ENCODE measurements around the gene HMX1. TPM values are rescaled to one million over a fixed set of nuclear protein-coding genes. Genes with fewer than 3 reads are reported as not detected.

Gene HMX1
- total RNA-seq, 8 experiments from 2014 or later, result 0.13 to 4.4 (median 0.43) TPM; not detected in 3

GRCh38 chr4:8869002-8869897, 2.4 kb downstream of the HMX1 start:
- no peak for ATAC-seq (replicated peaks in 6 of 8)
- WGBS, 10 experiments, result 0 to 70% (median 30%) methylated on average over 1 to 12 of the region's 16 CpGs; no CpG with 5 or more reads in 3 of the 10 experiments
- no peak overlapping the region for H3K27ac ChIP-seq

DNA sequence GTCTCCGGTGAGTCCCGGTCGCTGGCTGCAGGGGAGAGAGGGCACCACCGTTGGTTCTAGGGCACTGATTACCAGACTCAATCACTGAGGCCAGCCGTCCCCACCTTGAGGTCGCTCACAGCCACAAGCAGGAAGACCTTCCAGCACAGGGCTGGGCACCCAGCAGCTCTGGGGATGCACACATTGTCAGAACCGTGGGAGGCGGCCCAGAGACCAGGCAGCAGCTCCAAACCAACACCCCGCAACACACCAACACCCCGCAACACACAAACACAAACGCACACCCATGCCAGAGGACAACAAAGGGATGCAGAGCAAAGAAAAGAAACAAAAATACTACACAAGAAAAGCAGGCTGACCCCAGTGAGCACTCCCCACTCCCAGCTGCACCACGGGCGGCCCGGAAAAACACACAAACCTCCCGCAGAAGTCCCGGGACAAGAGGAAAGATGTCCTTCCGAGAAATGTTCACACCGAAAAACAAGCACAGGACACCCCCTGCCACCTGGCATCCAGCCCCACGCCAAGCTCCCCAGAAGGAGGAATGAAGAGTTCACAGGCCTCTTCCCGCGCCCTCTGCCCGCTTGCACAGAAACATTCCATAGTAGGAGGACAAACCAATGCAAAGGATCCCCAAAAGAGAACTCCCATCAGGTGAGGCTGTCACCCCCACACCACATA, 3.2 kb downstream of the HMX1 start:
- H3K27ac ChIP-seq, result no peak overlapping the region
- in situ Hi-C loops (cut with MboI; ENCODE audit: low pct_unique_long_range_greater_than_20kb in 2 of 9, low sequenced_read_pairs in 9 of 9, unreplicated experiment in 9 of 9), result no loop called here
- ATAC-seq (replicated peaks in 6 of 8), result no peak
- WGBS, 10 experiments, result 6 to 100% (median 32%) methylated on average over 1 to 13 of the region's 22 CpGs; no CpG with 5 or more reads in 3 of the 10 experiments
- no peaks in the 10 kb centered on the region for H3K4me1 ChIP-seq (replicated peaks in 1 of 2)
- H3K4me3 ChIP-seq, result no peak overlapping the region

More at GRCh38 chr4:8869002-8869897, 2.4 kb downstream of the HMX1 start:
- no peak overlapping the region for H3K4me3 ChIP-seq
- in situ Hi-C loops (cut with MboI; ENCODE audit: low pct_unique_long_range_greater_than_20kb in 2 of 9, low sequenced_read_pairs in 9 of 9, unreplicated experiment in 9 of 9), result no loop called here
- H3K4me1 ChIP-seq (replicated peaks in 1 of 2), result no peaks in the 10 kb centered on the region

DNA sequence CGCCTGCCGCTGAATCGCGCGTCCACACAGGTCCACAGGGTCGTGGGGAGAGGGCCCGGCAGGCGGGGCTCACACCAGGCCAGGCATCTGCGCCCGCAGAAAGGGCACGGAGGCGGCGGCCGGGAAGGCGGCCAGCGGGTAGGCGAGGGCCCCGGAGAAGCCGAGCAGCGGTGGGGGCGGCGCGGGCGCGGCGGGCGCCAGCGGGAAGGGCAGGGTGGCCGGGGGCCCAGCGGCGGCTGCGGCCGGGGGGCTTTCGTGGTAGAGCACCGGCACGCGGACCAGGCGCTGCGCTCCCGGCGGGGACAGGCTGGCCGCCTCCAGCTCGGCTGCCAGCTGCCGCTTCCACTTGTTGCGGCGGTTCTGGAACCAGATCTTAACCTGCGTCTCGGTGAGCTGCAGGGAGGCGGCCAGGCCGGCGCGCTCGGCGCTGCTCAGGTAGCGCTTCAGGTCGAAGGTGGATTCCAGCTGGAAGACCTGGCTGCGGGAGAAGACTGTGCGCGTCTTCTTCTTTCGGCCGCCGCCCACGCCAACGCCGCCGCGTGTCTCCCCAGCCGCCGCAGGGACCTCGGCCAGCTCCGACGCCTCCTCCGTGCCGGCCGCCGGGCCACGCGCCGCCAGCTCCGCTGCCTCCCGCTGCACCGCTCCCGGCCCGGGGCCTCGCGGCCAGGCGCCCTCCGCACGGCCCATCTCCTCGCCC, 3.9 kb downstream of the HMX1 start:
- Histone ChIP-seq H3K4me1 (replicated peaks in 1 of 2) (no peaks in the 10 kb centered on the region), H3K4me3 (no peak overlapping the region), H3K27ac (no peak overlapping the region)
- no peak for ATAC-seq (replicated peaks in 6 of 8)
- 0 to 20% (median 7%) methylated on average over 1 to 3 of the region's 90 CpGs; no CpG with 5 or more reads in 7 of the 10 experiments for WGBS, 10 experiments
- in situ Hi-C loops (cut with MboI; ENCODE audit: low pct_unique_long_range_greater_than_20kb in 2 of 9, low sequenced_read_pairs in 9 of 9, unreplicated experiment in 9 of 9), result no loop called here

DNA sequence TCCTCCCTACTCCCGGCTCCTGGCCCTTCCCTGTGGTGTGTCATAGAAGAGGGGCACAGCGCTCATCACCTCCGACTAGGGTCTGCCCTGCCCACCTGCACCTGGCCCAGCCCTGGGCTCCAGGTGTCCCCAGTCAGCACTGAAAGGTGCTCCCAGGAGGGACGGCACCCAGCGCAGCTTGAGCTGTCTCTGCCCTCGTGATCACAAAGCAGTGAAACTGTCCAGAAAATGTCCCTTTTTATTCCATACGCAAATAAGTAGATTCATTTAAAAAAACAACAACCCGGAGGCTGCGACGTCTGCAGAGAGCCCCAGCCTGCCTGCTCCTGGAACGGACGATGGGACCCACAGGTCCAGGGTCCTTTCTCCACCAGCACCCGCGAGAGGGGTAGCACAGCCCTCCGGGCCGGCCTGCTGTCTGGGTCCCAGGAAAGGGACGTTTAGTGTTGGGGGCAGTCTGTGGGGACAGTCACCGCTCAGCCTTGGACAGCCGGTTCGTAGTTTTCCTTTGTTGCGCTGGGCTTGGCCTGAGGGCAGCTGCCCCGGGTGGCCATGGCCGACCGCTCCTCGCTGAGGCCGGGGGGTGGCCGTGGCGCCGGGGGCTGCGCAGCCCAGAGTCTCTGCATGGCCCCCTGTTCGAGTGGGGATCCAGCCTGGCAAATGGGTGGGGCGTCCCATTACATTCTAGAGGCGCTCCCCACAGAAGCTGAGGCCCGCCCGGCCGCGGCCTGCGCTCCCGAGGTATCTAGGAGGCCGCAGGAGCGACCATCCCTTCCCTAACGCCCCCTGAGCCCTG, 4.6 kb downstream of the HMX1 start:
- WGBS, 10 experiments, result 13 to 100% (median 30%) methylated on average over 1 to 10 of the region's 42 CpGs; no CpG with 5 or more reads in 5 of the 10 experiments
- H3K4me1 ChIP-seq (replicated peaks in 1 of 2), result no peaks in the 10 kb centered on the region
- in situ Hi-C loops (cut with MboI; ENCODE audit: low pct_unique_long_range_greater_than_20kb in 2 of 9, low sequenced_read_pairs in 9 of 9, unreplicated experiment in 9 of 9), result no loop called here
- ATAC-seq (replicated peaks in 6 of 8), result no peak
- H3K4me3 ChIP-seq, result no peak overlapping the region
- no peak overlapping the region for H3K27ac ChIP-seq

GRCh38 chr4:8866421-8866820, 5.2 kb downstream of the HMX1 start:
- Histone ChIP-seq H3K27ac (no peak overlapping the region), H3K4me3 (no peak overlapping the region), H3K4me1 (replicated peaks in 1 of 2) (no peaks in the 10 kb centered on the region)
- no peak for ATAC-seq (replicated peaks in 6 of 8)
- WGBS, 10 experiments, result 32 to 54% (median 49%) methylated on average over 2 to 11 of the region's 12 CpGs; no CpG with 5 or more reads in 7 of the 10 experiments
- in situ Hi-C loops (cut with MboI; ENCODE audit: low pct_unique_long_range_greater_than_20kb in 2 of 9, low sequenced_read_pairs in 9 of 9, unreplicated experiment in 9 of 9), result no loop called here

DNA sequence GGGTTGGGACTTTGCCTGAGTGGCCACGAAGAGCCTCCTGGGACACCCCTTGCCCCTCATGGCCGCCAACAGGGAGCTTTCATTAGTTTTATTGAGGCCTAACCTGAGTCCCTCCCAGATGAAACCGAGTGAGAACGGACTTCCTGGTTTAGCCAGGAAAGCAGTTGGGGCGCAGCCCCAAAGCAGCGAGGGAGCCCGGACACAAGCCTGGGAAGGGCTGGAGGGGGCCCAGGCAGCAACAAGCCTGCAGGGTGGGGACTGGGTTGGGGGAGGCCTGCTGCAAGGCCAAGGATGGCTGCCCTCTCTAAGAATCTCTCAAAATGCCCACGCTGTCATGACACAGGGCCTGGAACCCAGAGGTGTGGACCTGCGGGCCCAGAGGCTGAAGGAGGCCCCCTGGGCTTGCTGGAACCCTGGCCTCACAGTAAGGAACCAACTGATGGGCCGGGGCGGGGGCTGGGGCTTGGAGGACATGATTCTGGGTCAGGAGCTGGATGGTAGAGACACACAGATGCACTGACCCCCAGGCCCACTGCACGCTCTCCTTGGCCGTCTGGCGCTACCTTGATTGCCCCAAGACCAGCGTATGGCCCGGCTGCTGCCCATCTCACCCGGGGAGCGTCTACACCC, 5.8 kb downstream of the HMX1 start:
- in situ Hi-C loops (cut with MboI; ENCODE audit: low pct_unique_long_range_greater_than_20kb in 2 of 9, low sequenced_read_pairs in 9 of 9, unreplicated experiment in 9 of 9), result no loop called here
- no peak for ATAC-seq (replicated peaks in 6 of 8)
- Histone ChIP-seq H3K4me3 (no peak overlapping the region), H3K4me1 (replicated peaks in 1 of 2) (no peaks in the 10 kb centered on the region), H3K27ac (no peak overlapping the region)
- WGBS, 10 experiments, result no CpG with 5 or more reads among the region's 18 CpGs

DNA sequence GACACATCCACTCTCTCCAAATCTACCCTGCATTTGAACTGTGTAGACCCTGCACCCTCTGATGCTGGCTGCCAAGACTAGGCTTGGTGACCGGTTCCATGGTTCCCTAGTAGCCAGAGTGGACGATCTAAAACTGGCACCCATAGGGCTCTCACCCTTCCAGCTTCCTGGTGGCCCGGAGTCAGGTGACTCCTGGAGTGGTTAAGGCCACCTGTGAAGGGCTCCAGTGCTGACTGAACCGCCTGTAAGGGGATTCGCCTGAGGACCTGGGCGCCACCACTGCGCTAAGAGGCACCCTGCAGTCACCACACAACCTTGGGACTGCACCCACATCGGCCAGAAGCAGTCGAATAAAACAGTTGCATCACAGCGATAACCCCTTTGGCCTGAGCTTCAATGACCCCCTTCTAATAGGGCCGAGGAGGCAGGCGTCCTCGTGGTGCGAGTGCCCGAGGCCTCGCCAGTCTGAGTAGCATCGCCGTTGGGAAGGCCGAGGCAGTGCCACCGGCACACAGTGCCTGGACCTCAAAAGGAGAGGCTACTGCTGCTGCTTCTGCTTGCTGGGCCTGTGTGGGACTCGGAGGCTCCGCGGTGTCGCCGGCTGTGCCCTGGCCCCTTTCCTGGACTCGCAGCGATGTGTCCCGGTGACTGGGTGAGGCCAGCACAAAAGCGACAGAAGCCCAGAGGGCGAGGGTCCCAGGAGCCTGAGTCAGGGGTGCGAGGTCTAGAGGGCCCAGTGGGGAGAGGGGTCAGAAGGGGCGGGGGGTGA, 6.5 kb downstream of the HMX1 start:
- no peak for ATAC-seq (replicated peaks in 6 of 8)
- in situ Hi-C loops (cut with MboI; ENCODE audit: low pct_unique_long_range_greater_than_20kb in 2 of 9, low sequenced_read_pairs in 9 of 9, unreplicated experiment in 9 of 9), result no loop called here
- Histone ChIP-seq H3K4me3 (no peak overlapping the region), H3K27ac (no peak overlapping the region), H3K4me1 (replicated peaks in 1 of 2) (no peaks in the 10 kb centered on the region)
- WGBS, 10 experiments, result 20 to 80% (median 52%) methylated on average over 1 to 10 of the region's 32 CpGs; no CpG with 5 or more reads in 3 of the 10 experiments

DNA sequence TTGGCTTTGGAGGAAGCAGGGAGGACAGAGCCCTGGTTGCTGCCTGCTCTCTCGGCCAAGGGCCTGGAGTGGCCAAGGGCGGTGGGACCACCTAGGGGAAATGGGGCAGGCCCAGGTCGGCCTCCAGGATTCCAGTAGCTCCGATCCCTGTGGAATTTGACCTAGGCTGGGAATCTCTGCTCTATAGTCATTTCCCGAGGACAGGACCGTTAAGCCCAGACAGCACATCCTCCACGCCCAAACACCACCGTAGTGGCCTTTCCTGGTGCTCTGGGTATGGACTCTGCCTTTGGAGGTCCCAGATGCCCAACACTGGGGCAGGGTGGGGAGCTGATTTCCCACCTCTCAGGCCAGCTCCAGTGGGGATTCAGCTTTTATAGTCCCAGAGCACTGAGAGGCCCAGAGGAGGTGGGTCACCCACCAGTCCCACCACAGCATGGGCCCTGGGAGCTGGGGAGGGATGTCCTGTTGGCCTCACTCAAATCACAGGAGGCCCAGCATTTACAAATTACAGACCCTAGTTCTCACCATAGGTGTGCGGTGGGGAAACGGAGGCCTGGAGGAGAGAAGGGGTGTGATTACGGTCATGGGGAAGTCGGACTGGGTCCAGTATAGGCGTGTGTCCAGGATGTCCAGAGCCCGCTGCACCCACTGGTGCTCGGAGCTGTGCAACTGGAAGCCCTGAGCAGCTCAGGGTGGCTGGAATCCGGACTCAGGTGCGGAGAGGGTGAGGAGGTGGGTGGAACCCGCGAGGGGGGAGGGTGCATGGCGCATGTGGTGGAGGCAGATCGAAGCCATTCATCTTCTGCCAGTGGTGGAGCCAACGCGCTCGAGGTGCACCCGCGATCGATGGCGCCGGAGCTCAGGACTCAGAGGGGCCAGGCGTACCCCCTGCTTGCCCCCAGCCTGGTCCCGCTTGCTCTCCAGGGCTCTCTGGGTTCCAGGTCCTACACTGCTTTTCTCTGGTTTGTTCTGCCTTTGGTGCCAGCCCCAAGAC, 7.7 kb downstream of the HMX1 start:
- Histone ChIP-seq H3K4me1 (replicated peaks in 1 of 2) (no peaks in the 10 kb centered on the region), H3K4me3 (no peak overlapping the region), H3K27ac (no peak overlapping the region)
- in situ Hi-C loops (cut with MboI; ENCODE audit: low pct_unique_long_range_greater_than_20kb in 2 of 9, low sequenced_read_pairs in 9 of 9, unreplicated experiment in 9 of 9), result no loop called here
- 15 to 80% (median 30%) methylated on average over 1 to 14 of the region's 31 CpGs; no CpG with 5 or more reads in 3 of the 10 experiments for WGBS, 10 experiments
- no peak for ATAC-seq (replicated peaks in 6 of 8)

DNA sequence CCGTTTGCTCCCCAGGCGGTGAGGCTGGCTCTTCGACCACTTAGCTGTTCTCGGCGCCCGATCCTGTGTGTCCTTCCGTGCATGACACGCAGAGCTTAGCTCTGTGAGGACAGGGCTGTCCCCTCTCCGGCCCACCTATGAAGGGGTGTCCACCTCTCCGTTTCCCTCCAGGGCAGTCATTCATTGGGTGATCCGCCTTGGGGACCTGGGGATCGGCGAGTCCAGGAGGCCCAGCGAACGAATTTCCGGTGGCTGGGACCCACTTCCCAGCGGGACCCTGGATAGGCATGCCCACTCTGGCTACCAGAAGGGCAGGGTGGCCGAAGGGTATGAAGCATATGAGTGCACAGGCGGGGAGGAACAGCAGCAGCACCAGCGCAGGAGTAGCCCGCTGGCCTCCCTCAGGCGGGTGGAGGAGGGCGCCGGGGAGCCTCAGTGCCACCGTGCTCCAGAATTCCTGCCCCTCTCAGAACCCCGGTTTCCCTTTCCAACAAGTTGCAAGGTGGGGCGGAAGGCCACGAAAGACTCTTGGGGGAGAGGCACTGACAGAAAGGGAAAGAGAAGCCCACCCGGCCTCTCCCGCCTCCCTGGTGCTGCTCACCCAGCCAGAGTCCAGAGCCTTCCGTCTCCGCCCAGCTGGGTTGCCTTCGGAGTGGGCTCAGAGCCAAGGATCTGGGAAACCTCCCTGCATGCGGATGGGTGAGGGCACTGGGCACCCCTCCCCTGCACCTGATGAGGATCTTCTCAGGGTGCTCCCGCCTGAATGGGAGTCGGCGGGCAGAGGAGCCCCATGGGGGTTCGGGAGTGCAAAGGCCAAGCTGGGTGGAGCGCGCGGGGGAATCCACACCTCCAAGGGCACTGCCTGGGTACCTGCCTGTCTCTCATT, 8.6 kb downstream of the HMX1 start:
- ATAC-seq (replicated peaks in 6 of 8), result no peak

GRCh38 chr4:8862334-8862733, 9.3 kb downstream of the HMX1 start:
- H3K27ac ChIP-seq, result no peak overlapping the region
- 0 to 60% (median 9%) methylated on average over 2 to 5 of the region's 5 CpGs; no CpG with 5 or more reads in 1 of the 10 experiments for WGBS, 10 experiments
- ATAC-seq (replicated peaks in 6 of 8), result no peak
- H3K4me3 ChIP-seq, result no peak overlapping the region
- no peaks in the 10 kb centered on the region for H3K4me1 ChIP-seq (replicated peaks in 1 of 2)
- in situ Hi-C loops (cut with MboI; ENCODE audit: low pct_unique_long_range_greater_than_20kb in 2 of 9, low sequenced_read_pairs in 9 of 9, unreplicated experiment in 9 of 9), result no loop called here

More for the DNA sequence above, 8.6 kb downstream of the HMX1 start:
- 0 to 60% (median 8%) methylated on average over 1 to 16 of the region's 41 CpGs; no CpG with 5 or more reads in 4 of the 10 experiments for WGBS, 10 experiments
- H3K4me1 ChIP-seq (replicated peaks in 1 of 2), result no peaks in the 10 kb centered on the region
- H3K4me3 ChIP-seq, result no peak overlapping the region
- H3K27ac ChIP-seq, result no peak overlapping the region
- in situ Hi-C loops (cut with MboI; ENCODE audit: low pct_unique_long_range_greater_than_20kb in 2 of 9, low sequenced_read_pairs in 9 of 9, unreplicated experiment in 9 of 9), result no loop called here

Data from motor neuron (in vitro differentiated cells).